Hepatic stellate cell (primary cell): ENCODE measurements around the gene SNAP23.

Experiments used
- DNase-seq: peaks from one replicate; pipeline ENCODE4 v3.0.0; 2011; ENCODE audit warnings: low spot score

The SNAP23 gene

DNA sequence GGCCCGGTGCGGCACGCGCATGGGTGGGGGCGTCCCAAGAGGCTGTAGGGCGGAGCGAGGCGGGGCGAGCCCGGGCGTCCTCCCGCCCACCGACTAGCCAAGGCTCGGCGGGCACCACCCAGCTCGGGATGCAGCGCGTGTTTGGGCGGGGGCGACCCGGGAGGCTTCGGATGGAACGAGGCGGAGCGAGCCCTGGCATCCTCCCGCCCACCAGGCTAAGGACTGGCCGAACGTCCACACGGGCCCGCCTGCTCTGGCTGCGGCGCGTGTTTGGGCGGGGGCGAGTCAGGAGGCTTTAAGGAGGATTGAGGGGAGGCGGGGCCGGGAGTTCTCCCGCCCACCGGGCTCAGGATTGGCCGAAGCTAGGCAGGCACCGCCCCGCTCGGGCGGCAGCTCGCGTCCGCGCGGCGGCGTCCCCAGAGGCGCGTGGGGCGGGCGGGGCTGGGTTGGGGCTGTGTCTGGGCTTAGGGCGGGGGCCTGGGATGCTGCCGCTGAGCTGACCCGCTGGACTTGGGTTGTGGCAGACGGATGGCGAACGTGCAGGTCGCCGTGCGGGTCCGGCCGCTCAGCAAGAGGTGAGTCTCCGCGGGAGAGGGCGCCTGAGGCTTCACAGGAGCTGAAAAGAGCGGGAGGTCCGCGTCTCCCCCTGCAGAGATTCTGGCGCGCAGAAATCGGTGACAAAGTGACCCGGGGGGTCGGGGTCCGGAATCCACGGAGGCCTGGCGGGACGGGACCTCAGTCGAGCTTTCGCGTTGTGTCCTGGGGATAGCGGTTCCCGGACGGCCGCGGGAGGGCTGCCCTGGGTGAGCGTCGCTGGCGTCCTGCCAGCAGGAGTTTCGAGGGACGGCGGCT is 80.0 kb downstream of the SNAP23 start, which contains the start of gene STARD9:
Gene STARD9, plus strand, starts transcription at position 419 of the 852 bp plus-strand sequence. Its CDS starts 110 bp downstream, at position 529.
- peak; percentile 96 for DNase-seq

DNA sequence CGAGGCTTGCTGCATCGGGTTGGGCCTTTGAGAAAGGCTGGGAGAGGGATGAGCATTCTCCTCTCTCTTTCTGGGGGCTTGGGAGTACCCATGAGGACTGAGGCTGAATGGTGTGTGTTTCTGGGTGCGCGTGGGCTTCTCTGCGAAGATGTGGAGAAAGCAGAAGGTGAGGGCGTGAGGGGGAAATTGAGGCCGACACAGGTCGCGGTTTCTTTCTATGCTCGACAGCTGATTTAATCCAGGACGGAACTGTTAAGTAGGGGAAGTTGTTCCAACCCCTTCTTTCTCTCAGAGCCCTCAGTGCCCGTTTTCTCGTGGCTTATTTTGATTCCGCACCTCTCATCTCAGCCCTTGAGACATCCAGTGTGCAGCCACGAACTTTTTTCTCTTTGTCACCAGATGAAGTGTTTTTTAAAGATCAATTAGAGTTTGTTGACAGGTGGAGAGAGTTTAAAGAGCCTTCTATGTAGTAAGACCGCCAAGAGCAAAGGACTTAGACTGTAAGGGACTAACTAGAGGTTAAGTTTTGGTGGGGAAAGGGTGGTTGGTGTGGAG is 80.7 kb downstream of the SNAP23 start:
- DNase-seq = no peak

DNA sequence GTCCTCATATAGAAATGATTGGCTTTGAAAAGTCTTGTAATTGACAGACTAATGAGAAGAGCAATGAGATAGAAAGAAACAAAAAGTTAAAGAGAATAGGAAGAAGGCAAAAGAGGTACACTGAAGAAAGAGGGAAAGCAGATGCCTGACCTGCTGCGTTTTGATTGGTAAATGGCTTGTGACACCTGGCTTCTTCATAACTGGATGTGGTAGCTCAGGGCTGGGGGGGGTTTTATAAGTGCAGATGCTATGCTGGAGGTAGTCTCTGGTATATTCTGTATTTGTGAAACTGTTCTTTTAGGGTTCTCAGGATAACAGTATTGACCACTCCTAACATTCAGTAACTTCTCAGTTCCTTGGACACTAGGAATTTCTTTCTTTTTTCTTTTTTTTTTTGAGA is 81.3 kb downstream of the SNAP23 start:
- DNase-seq = no peak

DNA sequence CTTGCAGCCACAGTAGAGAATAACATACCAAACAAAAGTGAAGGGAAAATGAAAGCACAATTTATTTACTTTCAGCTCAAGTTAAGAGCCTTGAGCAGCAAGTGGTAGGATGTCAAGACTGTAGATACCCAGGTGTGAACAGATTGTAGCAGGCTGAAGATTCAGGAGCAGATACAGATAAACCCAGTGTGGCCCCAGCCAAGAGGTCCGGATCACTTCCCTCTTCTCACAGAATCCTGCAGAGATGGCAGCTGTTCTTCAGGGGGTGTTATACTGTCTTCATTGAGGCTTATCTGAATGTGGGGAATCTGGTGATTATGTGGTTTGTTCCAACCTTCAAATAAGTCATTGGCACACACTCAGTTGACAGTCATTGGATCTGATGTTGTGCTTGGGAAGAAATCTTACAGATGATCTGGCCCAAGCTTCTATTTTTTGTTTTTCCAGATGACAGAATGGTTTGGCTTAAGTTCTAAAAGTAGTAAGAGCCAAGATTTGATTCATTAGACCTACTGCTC is 82.1 kb downstream of the SNAP23 start:
- peak; percentile 49 for DNase-seq

DNA sequence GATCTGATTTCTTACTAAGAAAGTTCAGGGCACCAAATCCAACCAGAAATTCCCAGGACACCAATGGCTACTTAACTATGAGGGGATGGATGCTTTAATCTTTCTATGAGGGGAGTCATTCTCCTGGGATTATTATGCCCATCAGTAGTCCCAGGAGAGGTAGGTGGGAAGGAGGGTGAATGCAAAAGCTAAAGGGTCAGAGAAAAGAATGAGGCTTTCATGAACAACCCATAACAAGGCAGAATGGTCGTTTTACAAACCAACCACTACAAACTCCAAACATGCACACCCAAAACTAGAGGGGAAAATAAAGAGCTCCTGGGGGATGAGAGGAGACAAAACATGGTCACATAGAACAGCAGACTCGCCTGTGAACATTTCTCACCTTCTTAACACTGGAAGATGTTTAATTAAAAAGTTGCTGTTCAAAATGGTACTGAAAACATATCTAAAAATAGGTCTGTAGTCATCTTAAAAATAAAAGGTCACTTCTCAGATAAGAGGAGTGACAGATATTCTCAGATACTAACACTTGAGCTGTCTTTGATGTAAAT is 83.6 kb downstream of the SNAP23 start:
- DNase-seq = no peak

DNA sequence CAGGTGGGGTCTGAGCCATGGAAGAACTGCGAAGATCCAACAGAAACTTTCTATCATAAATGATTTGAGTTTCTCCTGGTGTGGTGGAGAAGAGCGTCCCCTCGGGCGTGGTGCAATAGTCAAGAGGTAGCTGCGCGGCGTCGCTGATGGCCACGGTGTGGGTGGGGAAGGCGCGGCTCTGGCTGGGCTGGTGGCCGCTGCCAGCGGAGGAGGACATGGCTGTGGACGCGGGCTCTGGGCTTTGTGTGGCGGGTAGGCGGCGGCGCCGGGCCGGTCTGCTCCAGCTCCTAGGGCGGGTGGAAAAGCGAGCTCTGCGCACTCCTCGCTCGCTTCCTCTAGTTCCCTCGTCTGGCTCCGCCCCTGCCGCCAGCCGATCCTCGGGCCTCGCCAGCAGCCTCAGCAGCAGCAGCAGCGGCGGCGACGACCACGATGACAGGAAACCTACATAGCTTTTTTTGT is 85.9 kb downstream of the SNAP23 start:
- DNase-seq = peak; percentile 75
